NB4 (cell line): ENCODE data around the gene RNF126.

Experiments used
- POLR2A ChIP-seq: IDR thresholded peaks from 2 replicates; pipeline ENCODE4 v1.6.1; 2011; ENCODE audit warnings: mild to moderate bottlenecking; ENCODE audit not compliant: insufficient read length; ENCODE audit errors: extremely low read depth
- TF ChIP-seq, protein P1 (sequence below): IDR thresholded peaks from one replicate; pipeline ENCODE4 v1.5.1; 2012; ENCODE audit warnings: low read depth, low read length
- TF ChIP-seq, protein P2 (sequence below): IDR thresholded peaks from 2 replicates; pipeline ENCODE4 v1.6.1; 2011; ENCODE audit warnings: low read depth, low read length

GRCh38 chr19:690203-690602, 27.2 kb upstream of the RNF126 start:
- TF ChIP-seq, protein P1, sequence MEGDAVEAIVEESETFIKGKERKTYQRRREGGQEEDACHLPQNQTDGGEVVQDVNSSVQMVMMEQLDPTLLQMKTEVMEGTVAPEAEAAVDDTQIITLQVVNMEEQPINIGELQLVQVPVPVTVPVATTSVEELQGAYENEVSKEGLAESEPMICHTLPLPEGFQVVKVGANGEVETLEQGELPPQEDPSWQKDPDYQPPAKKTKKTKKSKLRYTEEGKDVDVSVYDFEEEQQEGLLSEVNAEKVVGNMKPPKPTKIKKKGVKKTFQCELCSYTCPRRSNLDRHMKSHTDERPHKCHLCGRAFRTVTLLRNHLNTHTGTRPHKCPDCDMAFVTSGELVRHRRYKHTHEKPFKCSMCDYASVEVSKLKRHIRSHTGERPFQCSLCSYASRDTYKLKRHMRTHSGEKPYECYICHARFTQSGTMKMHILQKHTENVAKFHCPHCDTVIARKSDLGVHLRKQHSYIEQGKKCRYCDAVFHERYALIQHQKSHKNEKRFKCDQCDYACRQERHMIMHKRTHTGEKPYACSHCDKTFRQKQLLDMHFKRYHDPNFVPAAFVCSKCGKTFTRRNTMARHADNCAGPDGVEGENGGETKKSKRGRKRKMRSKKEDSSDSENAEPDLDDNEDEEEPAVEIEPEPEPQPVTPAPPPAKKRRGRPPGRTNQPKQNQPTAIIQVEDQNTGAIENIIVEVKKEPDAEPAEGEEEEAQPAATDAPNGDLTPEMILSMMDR: no peak
- no peak for TF ChIP-seq POLR2A
- TF ChIP-seq, protein P2, sequence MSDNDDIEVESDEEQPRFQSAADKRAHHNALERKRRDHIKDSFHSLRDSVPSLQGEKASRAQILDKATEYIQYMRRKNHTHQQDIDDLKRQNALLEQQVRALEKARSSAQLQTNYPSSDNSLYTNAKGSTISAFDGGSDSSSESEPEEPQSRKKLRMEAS: no peak
